ENCODE measurements around the gene FADS2.

FADS2 gene

GRCh38 chr11:61851113-61851899 is 23.2 kb downstream of the FADS2 start:
- Histone ChIP-seq H3K27ac (peak overlapping the region; percentile 46 to 48), H3K4me3 (no peak overlapping the region), H3K27me3 (no peaks in the 10 kb centered on the region), H3K9me3 (no peaks in the 10 kb centered on the region), H3K36me3 (peaks cover 37 to 68% (median 55%) of the 10 kb centered on the region in 3 donors), H3K4me1 (peaks cover 0 to 6% (median 0%) of the 10 kb centered on the region in 4 donors)
- no peak for TF ChIP-seq CTCF (IDR thresholded peaks at IDR 0.05)
- peak in 1 of 2 donors; percentile 39 for DNase-seq
- intact Hi-C loops (cut with DNase I; ENCODE audit: low total_unique reads), result no loop called here

GRCh38 chr11:61851900-61852295 is 23.8 kb downstream of the FADS2 start:
- Histone ChIP-seq H3K4me1 (peaks cover 0 to 6% (median 0%) of the 10 kb centered on the region in 4 donors), H3K27ac (peak overlapping the region; percentile 46 to 48)
- intact Hi-C loops (cut with DNase I; ENCODE audit: low total_unique reads), result no loop called here

GRCh38 chr11:61853698-61854169 is 25.6 kb downstream of the FADS2 start:
- intact Hi-C loops (cut with DNase I; ENCODE audit: low total_unique reads), result no loop called here
- DNase-seq, result no peak
- Histone ChIP-seq H3K9me3 (no peaks in the 10 kb centered on the region), H3K4me3 (no peak overlapping the region), H3K27ac (no peak overlapping the region), H3K27me3 (no peaks in the 10 kb centered on the region), H3K36me3 (peaks cover 39 to 69% (median 52%) of the 10 kb centered on the region in 3 donors), H3K4me1 (peaks cover 0 to 6% (median 0%) of the 10 kb centered on the region in 4 donors)
- TF ChIP-seq CTCF (IDR thresholded peaks at IDR 0.05), result no peak

More at GRCh38 chr11:61851900-61852295, 23.8 kb downstream of the FADS2 start:
- no peak for DNase-seq
- Histone ChIP-seq H3K4me3 (no peak overlapping the region), H3K27me3 (no peaks in the 10 kb centered on the region), H3K9me3 (no peaks in the 10 kb centered on the region), H3K36me3 (peaks cover 42 to 66% (median 58%) of the 10 kb centered on the region in 3 donors)
- TF ChIP-seq CTCF (IDR thresholded peaks at IDR 0.05), result no peak

GRCh38 chr11:61854206-61854895 is 26.3 kb downstream of the FADS2 start:
- no peaks in the 10 kb centered on the region for H3K27me3 ChIP-seq
- H3K4me1 ChIP-seq, result peaks cover 0 to 6% (median 0%) of the 10 kb centered on the region in 4 donors
- no peak for DNase-seq
- no peaks in the 10 kb centered on the region for H3K9me3 ChIP-seq
- TF ChIP-seq CTCF (IDR thresholded peaks at IDR 0.05), result no peak
- no peak overlapping the region for H3K4me3 ChIP-seq
- H3K27ac ChIP-seq, result no peak overlapping the region
- peaks cover 38 to 69% (median 52%) of the 10 kb centered on the region in 3 donors for H3K36me3 ChIP-seq
- intact Hi-C loops (cut with DNase I; ENCODE audit: low total_unique reads), result no loop called here

- Histone ChIP-seq H3K4me3 (no peak overlapping the region), H3K27me3 (no peaks in the 10 kb centered on the region), H3K9me3 (no peaks in the 10 kb centered on the region), H3K27ac (no peak overlapping the region), H3K36me3 (peaks cover 36 to 70% (median 54%) of the 10 kb centered on the region in 3 donors), H3K4me1 (peaks cover 0 to 6% (median 2%) of the 10 kb centered on the region in 4 donors)
- intact Hi-C loops (cut with DNase I; ENCODE audit: low total_unique reads), result no loop called here
- DNase-seq, result no peak
- no peak for TF ChIP-seq CTCF (IDR thresholded peaks at IDR 0.05)
Measured at GRCh38 chr11:61854966-61855714, 27.0 kb downstream of the FADS2 start.

Measured in tibial artery (tissue), 4 donors.